Measurements from ENCODE around the gene HJURP.

- TF ChIP-seq GATA2 (IDR thresholded peaks at IDR 0.05; ENCODE audit: low read depth, low read length) (no peak), GATA3 (IDR thresholded peaks at IDR 0.05; ENCODE audit: low read depth, low read length) (no peak)
Observed at GRCh38 chr2:233851169-233851568, 3.2 kb downstream of the HJURP start.

Measured in SH-SY5Y (cell line).